Adrenal gland (tissue), 5 donors: ENCODE data around the gene SPDYC.

Experiments used
- CTCF ChIP-seq, 6 experiments: fragments of 450-650 bp in 4 of 6; fragments of 200-600 bp in 2 of 6; sonication (generic) in 1 of 6; IDR thresholded peaks; 1 replicate in 5 of 6; 2 replicates in 1 of 6; pipeline versions ENCODE4 v1.5.1 to v1.8.0; 2016 to 2021; ENCODE audit warnings: antibody characterized with exemption in 6 of 6, mild to moderate bottlenecking in 2 of 6, moderate library complexity in 1 of 6
- POLR2A ChIP-seq, 2 donors: fragments of 450-650 bp; IDR thresholded peaks; one replicate each; pipeline ENCODE4 v1.6.1; 2017; ENCODE audit warnings: antibody characterized with exemption in 2 of 2, mild to moderate bottlenecking in 2 of 2, moderate library complexity in 1 of 2
- donor health status: DM: no; HTN: no; CAD: no.

DNA sequence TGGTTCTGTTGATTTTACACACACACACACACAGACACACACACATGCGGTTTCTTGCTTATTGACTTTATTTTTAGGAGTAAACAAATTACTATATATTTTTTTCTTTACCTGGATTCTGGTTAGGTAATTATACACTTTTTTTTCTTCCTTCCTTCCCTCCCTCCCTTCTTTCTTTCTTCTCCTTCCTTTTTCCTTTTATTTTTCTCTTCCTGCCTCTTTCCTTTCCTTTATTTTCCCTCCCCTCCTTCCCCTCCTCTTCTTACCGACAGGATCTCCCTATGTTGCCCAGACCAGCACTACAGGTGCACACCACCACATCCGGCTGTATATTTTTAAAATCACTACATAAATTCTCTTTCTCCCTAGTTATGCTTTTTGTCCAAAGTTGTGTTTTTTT is 3.1 kb upstream of the SPDYC start:
- TF ChIP-seq CTCF (IDR thresholded peaks at IDR 0.05): no peak
- TF ChIP-seq POLR2A (IDR thresholded peaks at IDR 0.05): no peak
